Measurements from ENCODE around the gene C12orf57. TPM values are rescaled to one million over a fixed set of nuclear protein-coding genes. Genes with fewer than 3 reads are reported as not detected.

The C12orf57 gene
- total RNA-seq, 1 experiment from 2014 or later, result 176 TPM

GRCh38 chr12:6899427-6899826 is 44.4 kb upstream of the C12orf57 start:
- ChIA-PET CTCF (interaction anchor here (0.9 to 1.9 kb wide), 2 partner anchors 8 to 25 kb away, joined by 4 to 5 read pairs; no protein-coding TSS in a partner anchor), POLR2A (interaction anchor here (0.6 to 1.7 kb wide), 3 partner anchors 27 to 499 kb away, joined by 3 to 5 read pairs (median 3); no protein-coding TSS in a partner anchor)
- H3K36me3 Mint-ChIP-seq (ENCODE audit: insufficient read depth, unreplicated experiment), result no peaks in the 10 kb centered on the region
- no TSS peak for BruUV-seq (replicated peaks)
- TF ChIP-seq CTCF (IDR thresholded peaks at IDR 0.05; ENCODE audit: unreplicated experiment), result no peak
- H3K9me3 Mint-ChIP-seq (ENCODE audit: unreplicated experiment), result no peaks in the 10 kb centered on the region
- no peaks in the 10 kb centered on the region for H3K27me3 Mint-ChIP-seq (ENCODE audit: insufficient read depth, unreplicated experiment)
- no peak overlapping the region for H3K27ac Mint-ChIP-seq (ENCODE audit: low read depth, unreplicated experiment)
- H3K4me3 Mint-ChIP-seq (ENCODE audit: unreplicated experiment), result no peak overlapping the region
- peak; percentile 15 for DNase-seq (ENCODE audit: unreplicated experiment)
- peaks cover 5% of the 10 kb centered on the region for H3K4me1 Mint-ChIP-seq (ENCODE audit: insufficient read depth, unreplicated experiment)
- intact Hi-C loops (cut with micrococcal nuclease), result no loop called here

GRCh38 chr12:6899837-6900519 is 43.8 kb upstream of the C12orf57 start:
- no peak for TF ChIP-seq CTCF (IDR thresholded peaks at IDR 0.05; ENCODE audit: unreplicated experiment)
- H3K9me3 Mint-ChIP-seq (ENCODE audit: unreplicated experiment), result no peaks in the 10 kb centered on the region

GRCh38 chr12:6902448-6902847 is 41.4 kb upstream of the C12orf57 start:
- ChIA-PET POLR2A (interaction anchor here (0.6 to 1.4 kb wide), 3 partner anchors 23 to 51 kb away, joined by 3 to 5 read pairs (median 4); no protein-coding TSS in a partner anchor), CTCF (interaction anchor here (0.9 to 1.6 kb wide), 5 partner anchors 8 to 62 kb away, joined by 3 to 14 read pairs (median 3); no protein-coding TSS in a partner anchor)
- intact Hi-C loops (cut with micrococcal nuclease), result no loop called here
- peaks cover 5% of the 10 kb centered on the region for H3K4me1 Mint-ChIP-seq (ENCODE audit: insufficient read depth, unreplicated experiment)
- H3K27ac Mint-ChIP-seq (ENCODE audit: low read depth, unreplicated experiment), result no peak overlapping the region
- no peaks in the 10 kb centered on the region for H3K27me3 Mint-ChIP-seq (ENCODE audit: insufficient read depth, unreplicated experiment)
- no peak for DNase-seq (ENCODE audit: unreplicated experiment)
- no peaks in the 10 kb centered on the region for H3K36me3 Mint-ChIP-seq (ENCODE audit: insufficient read depth, unreplicated experiment)
- H3K4me3 Mint-ChIP-seq (ENCODE audit: unreplicated experiment), result no peak overlapping the region
- H3K9me3 Mint-ChIP-seq (ENCODE audit: unreplicated experiment), result no peaks in the 10 kb centered on the region
- BruUV-seq (replicated peaks), result no TSS peak
- no peak for TF ChIP-seq CTCF (IDR thresholded peaks at IDR 0.05; ENCODE audit: unreplicated experiment)

More at GRCh38 chr12:6899837-6900519, 43.8 kb upstream of the C12orf57 start:
- POLR2A ChIA-PET, result interaction anchor here (0.6 to 1.7 kb wide), 4 partner anchors 9 to 500 kb away, joined by 3 to 5 read pairs (median 3); no protein-coding TSS in a partner anchor
- no TSS peak for BruUV-seq (replicated peaks)
- H3K36me3 Mint-ChIP-seq (ENCODE audit: insufficient read depth, unreplicated experiment), result no peaks in the 10 kb centered on the region
- peaks cover 5% of the 10 kb centered on the region for H3K4me1 Mint-ChIP-seq (ENCODE audit: insufficient read depth, unreplicated experiment)
- no peak overlapping the region for H3K4me3 Mint-ChIP-seq (ENCODE audit: unreplicated experiment)
- CTCF ChIA-PET, result interaction anchor here (0.6 to 1.9 kb wide), 5 partner anchors 8 to 374 kb away, joined by 3 to 6 read pairs (median 4); partner anchors contain the start of gene SPSB2
- peak; percentile 40 for DNase-seq (ENCODE audit: unreplicated experiment)
- intact Hi-C loops (cut with micrococcal nuclease), result no loop called here
- H3K27ac Mint-ChIP-seq (ENCODE audit: low read depth, unreplicated experiment), result no peak overlapping the region
- no peaks in the 10 kb centered on the region for H3K27me3 Mint-ChIP-seq (ENCODE audit: insufficient read depth, unreplicated experiment)

- Mint-ChIP-seq H3K27me3 (ENCODE audit: insufficient read depth, unreplicated experiment) (no peaks in the 10 kb centered on the region), H3K36me3 (ENCODE audit: insufficient read depth, unreplicated experiment) (no peaks in the 10 kb centered on the region), H3K9me3 (ENCODE audit: unreplicated experiment) (no peaks in the 10 kb centered on the region), H3K4me1 (ENCODE audit: insufficient read depth, unreplicated experiment) (peaks cover 5% of the 10 kb centered on the region), H3K4me3 (ENCODE audit: unreplicated experiment) (no peak overlapping the region), H3K27ac (ENCODE audit: low read depth, unreplicated experiment) (no peak overlapping the region)
- CTCF ChIA-PET, result interaction anchor here (1.0 to 1.3 kb wide), 2 partner anchors 12 to 20 kb away, joined by 3 to 5 read pairs; no protein-coding TSS in a partner anchor
- no peak for DNase-seq (ENCODE audit: unreplicated experiment)
- no peak for TF ChIP-seq CTCF (IDR thresholded peaks at IDR 0.05; ENCODE audit: unreplicated experiment)
- POLR2A ChIA-PET, result interaction anchor here (1.1 to 2.1 kb wide), 4 partner anchors 16 to 61 kb away, joined by 3 to 16 read pairs (median 5); no protein-coding TSS in a partner anchor
- intact Hi-C loops (cut with micrococcal nuclease), result no loop called here
- BruUV-seq (replicated peaks), result no TSS peak
Measured at GRCh38 chr12:6903722-6904121, 40.1 kb upstream of the C12orf57 start.
